Measurements from ENCODE around the gene ITCH. TPM values are rescaled to one million over a fixed set of nuclear protein-coding genes. Genes with fewer than 3 reads are reported as not detected.
"Not testable (repeated sequence)": the region's sequence is repeated elsewhere in the genome, so short reads cannot be mapped to it uniquely, and the experiment has no call there.

ITCH gene
- polyA plus RNA-seq, 3 donors: 13.3 to 26.6 (median 19.9) TPM

DNA sequence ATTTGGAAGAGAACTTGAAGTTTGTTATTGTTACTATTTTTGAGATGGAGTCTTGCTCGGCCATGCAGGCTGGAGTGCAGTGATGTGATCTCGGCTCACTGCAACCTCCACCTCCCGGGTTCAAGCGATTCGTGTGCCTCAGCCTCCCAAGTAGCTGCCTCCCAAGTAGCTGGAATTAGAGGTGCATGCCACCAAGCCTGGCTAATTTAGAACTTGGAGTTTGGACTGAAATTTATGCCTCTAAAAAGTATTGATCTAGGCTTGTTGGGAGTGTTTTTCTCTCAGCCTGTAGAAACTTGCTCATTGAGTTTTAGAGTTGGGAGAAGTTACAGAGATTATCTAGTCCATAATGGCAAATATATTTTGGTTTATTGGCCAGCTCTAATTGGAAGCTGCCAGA is 4.1 kb downstream of the ITCH start:
- H3K36me3 ChIP-seq (replicated peaks in 1 of 2; ENCODE audit: control insufficient read depth in 1 of 2, insufficient read depth in 2 of 2, low read length in 2 of 2): peaks cover 21 to 35% of the 10 kb centered on the region in 2 donors
- intact Hi-C loops (cut with micrococcal nuclease): no loop called here
- peak overlapping the region in 1 of 7 donors; percentile 79 for H3K27ac Mint-ChIP-seq
- H3K27ac ChIP-seq (ENCODE audit: low read depth in 1 of 2, low read length in 2 of 2): peak overlapping the region in 1 of 2 donors; percentile 48
- H3K4me1 ChIP-seq (ENCODE audit: control insufficient read depth in 1 of 2, insufficient read depth in 2 of 2, low read length in 2 of 2): peaks cover 32 to 36% of the 10 kb centered on the region in 2 donors
- no peak overlapping the region for H3K4me3 Mint-ChIP-seq
- no peaks in the 10 kb centered on the region for H3K9me3 ChIP-seq (replicated peaks in 1 of 2; ENCODE audit: control insufficient read depth in 1 of 2, insufficient read depth in 1 of 2, low read length in 2 of 2)
- no peak overlapping the region for H2AFZ ChIP-seq (ENCODE audit: insufficient read depth, low read depth, low read length, poor library complexity, severe bottlenecking)
- H3K4me1 Mint-ChIP-seq: peaks cover 40% of the 10 kb centered on the region
- H3K36me3 Mint-ChIP-seq: peaks cover 39 to 44% of the 10 kb centered on the region in 2 donors
- H4K20me1 ChIP-seq (ENCODE audit: insufficient read depth, low read length): peaks cover 70% of the 10 kb centered on the region
- no peak overlapping the region for H3K4me3 ChIP-seq (replicated peaks in 1 of 3; ENCODE audit: low read depth in 2 of 3, low read length in 3 of 3)
- 96% methylated on average over 5 of the region's 5 CpGs for whole genome bisulfite sequencing (ENCODE audit: insufficient coverage)
- no peak for DNase-seq
- no peaks in the 10 kb centered on the region for H3K27me3 ChIP-seq (ENCODE audit: control insufficient read depth in 2 of 2, insufficient read depth in 2 of 2, low read length in 2 of 2)
- peaks cover 0 to 2% (median 0%) of the 10 kb centered on the region in 7 donors for H3K9me3 Mint-ChIP-seq
- no peak overlapping the region for H3K9ac ChIP-seq (ENCODE audit: insufficient read depth, low read length, poor library complexity, severe bottlenecking)
- peaks cover 82% of the 10 kb centered on the region for H3K79me2 ChIP-seq (ENCODE audit: insufficient read depth, low read length)
- peaks cover 0 to 3% (median 0%) of the 10 kb centered on the region in 3 donors for H3K27me3 Mint-ChIP-seq (ENCODE audit: low read depth in 3 of 3)
- H3K4me2 ChIP-seq (replicated peaks; ENCODE audit: extremely low read depth, low read length, poor library complexity, severe bottlenecking): no peak overlapping the region
- TF ChIP-seq, protein P1, sequence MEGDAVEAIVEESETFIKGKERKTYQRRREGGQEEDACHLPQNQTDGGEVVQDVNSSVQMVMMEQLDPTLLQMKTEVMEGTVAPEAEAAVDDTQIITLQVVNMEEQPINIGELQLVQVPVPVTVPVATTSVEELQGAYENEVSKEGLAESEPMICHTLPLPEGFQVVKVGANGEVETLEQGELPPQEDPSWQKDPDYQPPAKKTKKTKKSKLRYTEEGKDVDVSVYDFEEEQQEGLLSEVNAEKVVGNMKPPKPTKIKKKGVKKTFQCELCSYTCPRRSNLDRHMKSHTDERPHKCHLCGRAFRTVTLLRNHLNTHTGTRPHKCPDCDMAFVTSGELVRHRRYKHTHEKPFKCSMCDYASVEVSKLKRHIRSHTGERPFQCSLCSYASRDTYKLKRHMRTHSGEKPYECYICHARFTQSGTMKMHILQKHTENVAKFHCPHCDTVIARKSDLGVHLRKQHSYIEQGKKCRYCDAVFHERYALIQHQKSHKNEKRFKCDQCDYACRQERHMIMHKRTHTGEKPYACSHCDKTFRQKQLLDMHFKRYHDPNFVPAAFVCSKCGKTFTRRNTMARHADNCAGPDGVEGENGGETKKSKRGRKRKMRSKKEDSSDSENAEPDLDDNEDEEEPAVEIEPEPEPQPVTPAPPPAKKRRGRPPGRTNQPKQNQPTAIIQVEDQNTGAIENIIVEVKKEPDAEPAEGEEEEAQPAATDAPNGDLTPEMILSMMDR (IDR thresholded peaks at IDR 0.05): no peak

DNA sequence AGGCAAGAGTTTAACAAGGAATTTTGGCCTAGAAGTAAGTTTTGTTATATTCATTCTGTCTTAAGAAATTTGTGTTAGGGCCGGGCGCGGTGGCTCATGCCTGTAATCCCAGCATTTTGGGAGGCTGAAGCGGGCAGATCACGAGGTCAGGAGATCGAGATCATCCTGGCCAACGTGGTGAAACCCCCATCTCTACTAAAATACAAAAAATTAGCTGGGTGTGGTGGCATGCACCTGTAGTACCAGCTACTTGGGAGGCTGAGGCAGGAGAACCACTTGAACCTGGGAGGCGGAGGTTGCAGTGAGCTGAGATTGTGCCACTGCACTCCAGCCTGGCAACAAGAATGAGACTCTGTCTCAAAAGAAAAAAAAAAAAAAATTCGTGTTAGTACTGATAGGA is 4.8 kb downstream of the ITCH start:
- Histone ChIP-seq H3K4me1 (ENCODE audit: control insufficient read depth in 1 of 2, insufficient read depth in 2 of 2, low read length in 2 of 2) (peaks cover 29 to 31% of the 10 kb centered on the region in 2 donors), H3K79me2 (ENCODE audit: insufficient read depth, low read length) (peaks cover 87% of the 10 kb centered on the region), H3K36me3 (replicated peaks in 1 of 2; ENCODE audit: control insufficient read depth in 1 of 2, insufficient read depth in 2 of 2, low read length in 2 of 2) (peaks cover 21 to 41% of the 10 kb centered on the region in 2 donors), H4K20me1 (ENCODE audit: insufficient read depth, low read length) (peaks cover 75% of the 10 kb centered on the region)
- H3K27me3 ChIP-seq (ENCODE audit: control insufficient read depth in 2 of 2, insufficient read depth in 2 of 2, low read length in 2 of 2); intact Hi-C loops (cut with micrococcal nuclease); H3K9me3 ChIP-seq (replicated peaks in 1 of 2; ENCODE audit: control insufficient read depth in 1 of 2, insufficient read depth in 1 of 2, low read length in 2 of 2); H3K4me3 Mint-ChIP-seq; DNase-seq; H3K27ac ChIP-seq (ENCODE audit: low read depth in 1 of 2, low read length in 2 of 2); H3K27me3 Mint-ChIP-seq (ENCODE audit: low read depth in 3 of 3); H3K9me3 Mint-ChIP-seq; H3K9ac ChIP-seq (ENCODE audit: insufficient read depth, low read length, poor library complexity, severe bottlenecking); H3K4me3 ChIP-seq (replicated peaks in 1 of 3; ENCODE audit: low read depth in 2 of 3, low read length in 3 of 3); H2AFZ ChIP-seq (ENCODE audit: insufficient read depth, low read depth, low read length, poor library complexity, severe bottlenecking); H3K4me2 ChIP-seq (replicated peaks; ENCODE audit: extremely low read depth, low read length, poor library complexity, severe bottlenecking): not testable (repeated sequence)
- WGBS (ENCODE audit: insufficient coverage): 100% methylated on average over 1 of the region's 9 CpGs
- Mint-ChIP-seq H3K27ac (peak overlapping the region in 3 of 7 donors; percentile 4 to 41 (median 21)), H3K4me1 (peaks cover 36% of the 10 kb centered on the region), H3K36me3 (peaks cover 39 to 50% of the 10 kb centered on the region in 2 donors)
